Activated CD8-positive, alpha-beta memory T cell treated with anti-CD3 and anti-CD28 coated beads for 36 hours (primary cell): ENCODE data around the gene MEAK7. TPM values are rescaled to one million over a fixed set of nuclear protein-coding genes. Genes with fewer than 3 reads are reported as not detected.

Experiments used
- CTCF ChIA-PET: fragments of 350-600 bp; sonication (Branson Sonifier 250); formaldehyde crosslinking; loops from one replicate; lab custom pipeline; 2021; ENCODE audit warnings: antibody characterized with exemption; lab: Charles Lee
- POLR2A ChIA-PET: fragments of 350-600 bp; sonication (Branson Sonifier 250); formaldehyde crosslinking; loops from one replicate; lab custom pipeline; 2021; ENCODE audit warnings: antibody characterized with exemption; lab: Charles Lee
- total RNA-seq, 2 experiments: library from RNA; stranded (reverse); gene quantifications; one replicate each; pipeline ENCODE4 v1.2.3, GENCODE V29; 2021

MEAK7 gene
- total RNA-seq: 10 to 100 TPM in 1 of 2 experiments, 1 to 10 TPM in 1; 9.6 to 10.8 TPM

DNA sequence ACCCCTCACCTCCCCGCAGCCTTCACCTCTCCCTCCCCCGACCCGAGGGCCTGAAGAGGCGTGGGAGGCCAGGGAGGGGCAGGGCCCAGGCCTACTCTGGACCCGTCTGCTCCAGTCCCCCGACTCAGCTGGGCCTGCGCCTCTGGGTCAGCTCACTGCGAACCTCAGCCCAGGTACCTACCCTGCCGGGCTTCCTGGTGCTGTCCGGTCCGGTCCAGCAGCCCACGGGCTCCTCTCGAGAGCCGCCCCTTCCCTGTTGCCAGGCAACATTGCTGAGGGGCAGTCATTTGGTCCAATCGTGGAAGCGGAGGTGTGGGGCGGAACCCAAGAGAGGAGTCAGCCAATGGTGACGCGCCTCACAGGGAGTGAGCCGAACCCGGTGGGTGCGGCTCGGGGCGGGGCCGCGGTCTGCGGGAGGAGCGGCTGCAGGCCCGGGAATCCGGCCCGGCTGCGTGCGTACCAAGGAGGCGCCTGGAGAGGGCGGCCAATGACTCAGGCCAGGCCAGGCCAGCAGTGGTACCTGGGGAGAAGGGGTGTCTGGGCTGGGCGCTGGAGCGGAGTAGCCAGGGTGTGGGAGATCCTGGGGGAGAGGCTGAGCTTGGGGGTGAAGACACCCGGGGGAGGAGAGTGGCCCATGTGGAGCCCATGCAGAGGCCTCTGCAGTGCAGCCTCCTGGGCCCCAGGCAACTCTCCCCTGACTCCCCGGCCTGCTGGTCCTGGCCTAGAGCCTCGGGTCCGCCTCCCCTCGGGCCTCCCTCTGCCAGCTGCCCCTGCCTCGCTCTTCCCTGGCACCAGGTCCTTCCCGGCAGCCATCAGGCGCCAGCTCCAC lies at the start of gene MEAK7:
Gene MEAK7 (minus strand): TSS at position 240 of the 829 bp plus-strand sequence. CDS start 6,573 bp downstream, outside the sequence.
- CTCF ChIA-PET: interaction anchor here (0.6 to 4.1 kb wide), 12 partner anchors 10 to 459 kb away, joined by 3 to 20 read pairs (median 4); partner anchors contain the start of gene TAF1C
- POLR2A ChIA-PET: no interaction called here

DNA sequence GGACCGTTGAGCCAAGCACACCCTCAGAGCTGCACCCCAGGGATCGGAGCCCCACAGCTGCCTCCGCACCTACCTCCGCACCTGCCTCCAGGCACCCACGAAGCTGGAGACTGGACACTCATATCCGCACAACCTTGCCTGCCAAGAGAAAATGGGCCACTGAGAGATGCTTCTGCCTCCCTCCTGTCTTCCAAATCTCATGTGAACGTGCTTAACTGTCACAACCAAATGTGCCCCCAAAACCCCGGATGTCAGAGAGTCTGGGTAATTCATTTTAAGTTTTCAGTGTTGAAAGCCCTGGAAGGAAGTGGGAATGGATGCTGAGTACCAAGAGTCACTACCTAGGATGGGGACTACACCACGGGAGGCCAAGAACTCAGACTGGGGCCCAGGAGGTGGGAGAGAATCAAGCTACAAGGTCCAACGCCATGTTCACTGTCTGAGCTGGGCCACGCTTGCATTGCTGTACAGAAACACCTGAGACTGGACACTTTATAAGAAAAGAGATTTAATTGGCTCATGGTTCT lies 49.5 kb upstream of the MEAK7 start:
- ChIA-PET CTCF (interaction anchor here (0.8 to 1.9 kb wide), 8 partner anchors 35 to 146 kb away, joined by 3 to 9 read pairs (median 3); no protein-coding TSS in a partner anchor), POLR2A (interaction anchor here (0.6 to 5.4 kb wide), 7 partner anchors 18 to 45 kb away, joined by 3 to 43 read pairs (median 4); no protein-coding TSS in a partner anchor)

DNA sequence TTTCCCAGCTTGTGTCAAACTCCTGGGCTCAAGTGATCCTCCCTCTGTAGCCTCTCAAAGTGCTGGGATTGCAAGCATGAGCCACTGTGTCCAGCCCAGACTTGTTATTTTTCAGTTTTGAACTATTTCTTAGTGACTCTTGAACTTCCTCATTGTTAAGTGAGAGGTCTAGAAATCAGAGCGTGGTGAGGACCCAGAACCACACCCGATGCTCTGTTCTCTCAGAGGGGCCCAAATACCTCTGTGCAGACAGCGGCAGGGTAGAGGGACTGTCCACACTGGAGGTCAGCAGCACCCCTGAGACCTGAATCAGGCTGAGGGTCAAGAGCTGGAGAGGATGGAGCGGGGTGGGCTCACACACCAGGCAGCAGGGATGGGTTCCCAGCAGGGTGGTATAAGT lies 47.7 kb upstream of the MEAK7 start:
- ChIA-PET CTCF (interaction anchor here (0.6 to 2.1 kb wide), 8 partner anchors 26 to 70 kb away, joined by 3 to 11 read pairs (median 4); partner anchors contain the start of gene COTL1), POLR2A (interaction anchor here (0.6 to 5.4 kb wide), 4 partner anchors 42 to 64 kb away, joined by 3 to 43 read pairs (median 4); no protein-coding TSS in a partner anchor)

- POLR2A ChIA-PET: no interaction called here
- CTCF ChIA-PET: interaction anchor here (1.1 kb wide), 1 partner anchor 44 kb away, joined by 3 read pairs; no protein-coding TSS in a partner anchor
Observed at GRCh38 chr16:84550096-84550495, 45.6 kb upstream of the MEAK7 start.

GRCh38 chr16:84548971-84549844 lies 44.7 kb upstream of the MEAK7 start:
- ChIA-PET POLR2A (interaction anchor here (0.6 to 1.4 kb wide), 9 partner anchors 9 to 754 kb away, joined by 3 to 12 read pairs (median 8); partner anchors contain the start of gene KLHL36), CTCF (interaction anchor here (0.9 to 2.4 kb wide), 5 partner anchors 30 to 204 kb away, joined by 3 to 7 read pairs (median 4); no protein-coding TSS in a partner anchor)

DNA sequence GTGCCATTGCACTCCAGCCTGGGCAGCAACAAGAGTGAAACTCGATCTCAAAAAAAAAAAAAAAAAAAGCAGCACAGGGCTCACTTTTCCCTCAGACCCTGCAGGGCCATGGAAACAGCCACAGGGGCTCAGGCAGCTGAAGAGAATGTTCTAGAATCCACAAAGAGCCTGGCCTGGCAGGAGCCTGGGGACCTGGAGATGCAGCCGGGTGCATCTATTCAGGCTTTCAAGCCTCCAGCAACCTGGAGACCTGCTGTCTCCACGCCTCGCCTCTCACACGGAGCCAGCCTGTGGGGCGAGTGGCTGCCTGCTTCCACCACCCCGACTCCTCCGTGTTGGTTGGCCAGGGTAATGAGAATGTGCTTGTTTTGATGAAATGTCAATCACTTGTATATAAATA lies 44.0 kb upstream of the MEAK7 start:
- ChIA-PET CTCF (interaction anchor here (0.7 to 2.4 kb wide), 6 partner anchors 29 to 205 kb away, joined by 3 to 7 read pairs (median 4); no protein-coding TSS in a partner anchor), POLR2A (interaction anchor here (0.6 to 1.4 kb wide), 4 partner anchors 9 to 353 kb away, joined by 3 to 11 read pairs (median 5); no protein-coding TSS in a partner anchor)

- ChIA-PET CTCF (interaction anchor here (0.7 to 2.4 kb wide), 4 partner anchors 29 to 66 kb away, joined by 4 to 5 read pairs (median 4); no protein-coding TSS in a partner anchor), POLR2A (interaction anchor here (0.6 to 1.4 kb wide), 4 partner anchors 8 to 352 kb away, joined by 3 to 11 read pairs (median 5); no protein-coding TSS in a partner anchor)
Observed at GRCh38 chr16:84547546-84548061, 43.1 kb upstream of the MEAK7 start.

GRCh38 chr16:84546669-84547545 lies 42.4 kb upstream of the MEAK7 start:
- CTCF ChIA-PET: interaction anchor here (1.3 to 2.4 kb wide), 2 partner anchors 28 to 29 kb away, joined by 4 to 5 read pairs; no protein-coding TSS in a partner anchor
- POLR2A ChIA-PET: no interaction called here

GRCh38 chr16:84545114-84545737 lies 40.8 kb upstream of the MEAK7 start:
- POLR2A ChIA-PET: no interaction called here
- CTCF ChIA-PET: interaction anchor here (0.6 to 1.2 kb wide), 2 partner anchors 66 to 74 kb away, joined by 3 read pairs; no protein-coding TSS in a partner anchor

DNA sequence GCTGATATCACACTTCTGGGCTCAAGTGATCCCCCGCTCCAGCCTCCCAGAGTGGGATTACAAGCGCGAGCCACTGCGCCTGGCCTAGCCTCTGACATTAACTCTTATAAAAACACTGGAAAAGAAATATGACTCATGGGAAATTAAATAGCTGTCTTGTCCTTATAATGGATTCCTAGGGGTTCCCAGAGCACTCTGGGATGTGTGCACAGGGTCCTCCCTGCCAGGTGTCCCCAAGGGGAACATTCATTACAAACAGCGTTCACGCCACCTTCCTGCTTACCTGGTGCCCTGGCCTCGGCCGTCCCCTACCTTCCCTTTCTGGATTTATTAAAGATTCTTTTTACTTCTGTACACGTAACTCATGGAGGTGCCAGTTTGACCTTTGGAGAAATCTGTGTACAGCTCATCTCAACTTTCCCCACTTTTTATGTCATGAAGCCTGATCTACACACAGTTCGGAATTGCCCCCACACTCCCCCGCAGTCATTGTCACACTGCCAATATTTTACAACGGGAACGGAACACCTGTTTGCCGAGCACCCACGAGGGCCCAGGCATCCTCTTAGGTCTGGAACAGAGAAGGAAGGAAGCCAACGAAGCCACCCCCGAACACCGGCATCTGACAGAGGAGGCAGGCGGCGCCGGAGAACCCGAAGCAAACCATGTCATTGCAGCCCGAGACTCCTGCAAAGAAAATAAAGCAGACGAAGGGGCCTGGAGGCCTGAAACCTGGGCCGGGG lies 39.7 kb upstream of the MEAK7 start:
- ChIA-PET POLR2A (no interaction called here), CTCF (interaction anchor here (1.2 kb wide), 1 partner anchor 25 kb away, joined by 3 read pairs; no protein-coding TSS in a partner anchor)

DNA sequence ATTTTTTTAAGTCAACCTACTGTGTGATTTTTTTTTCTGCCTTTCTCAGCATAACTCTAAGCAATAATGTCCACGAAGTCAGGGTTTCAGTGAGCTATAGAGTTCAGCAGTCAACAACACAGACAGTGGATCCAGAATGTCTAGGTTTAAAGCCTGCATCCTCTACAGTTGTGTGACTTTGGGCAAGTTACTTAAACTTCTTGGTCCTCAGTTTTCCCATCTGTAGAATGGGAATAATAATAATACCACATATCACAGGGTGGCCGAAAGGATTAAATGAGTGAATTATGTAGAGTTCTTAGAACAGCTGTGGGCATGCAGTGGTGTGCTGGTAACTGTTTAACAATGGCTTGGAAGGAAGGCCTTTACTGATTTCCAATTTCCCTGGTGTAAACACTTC lies 38.8 kb upstream of the MEAK7 start:
- ChIA-PET POLR2A (no interaction called here), CTCF (interaction anchor here (0.6 to 1.2 kb wide), 2 partner anchors 24 to 69 kb away, joined by 3 read pairs; no protein-coding TSS in a partner anchor)

DNA sequence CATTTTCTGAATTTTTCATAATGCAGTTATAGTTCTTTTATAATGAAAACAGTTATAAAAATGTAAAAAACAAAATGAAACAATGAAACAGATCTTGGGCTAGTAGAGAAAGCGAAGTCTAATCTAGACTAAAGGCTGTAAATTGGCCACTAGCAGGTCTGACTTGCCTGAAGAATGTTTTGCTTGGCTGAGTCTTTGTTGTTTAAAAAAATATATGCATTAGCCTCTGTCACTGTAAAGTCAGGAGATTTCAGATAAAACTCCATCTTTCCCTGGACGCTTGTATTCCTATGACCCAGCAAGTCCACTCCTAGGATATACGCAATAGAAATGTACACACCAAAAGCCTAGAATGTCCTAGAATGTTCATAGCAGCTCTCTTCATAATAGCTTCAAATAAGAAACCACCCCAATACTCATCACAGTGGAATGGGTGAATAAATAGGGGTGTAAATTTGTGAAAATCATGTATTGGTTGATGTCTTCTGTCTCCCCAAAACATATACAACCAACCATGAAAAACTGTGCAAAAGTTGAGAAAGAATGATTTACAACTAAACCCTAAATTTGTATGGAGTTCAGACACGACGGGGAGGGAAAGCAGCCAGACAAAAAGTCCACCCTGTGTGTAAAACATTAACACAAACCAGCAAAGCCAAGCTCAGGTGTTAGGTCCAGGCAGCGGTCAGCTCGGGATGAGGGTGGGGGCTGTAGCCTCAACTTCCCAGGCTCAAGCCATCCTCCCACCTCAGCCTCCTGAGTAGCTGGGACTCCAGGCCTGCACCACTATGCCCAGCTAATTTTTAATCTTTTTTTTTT lies 37.7 kb upstream of the MEAK7 start:
- ChIA-PET CTCF (interaction anchor here (0.6 kb wide), 1 partner anchor 70 kb away, joined by 3 read pairs; no protein-coding TSS in a partner anchor), POLR2A (no interaction called here)

- POLR2A ChIA-PET: interaction anchor here (0.6 to 1.4 kb wide), 2 partner anchors 16 to 76 kb away, joined by 3 to 4 read pairs; no protein-coding TSS in a partner anchor
- CTCF ChIA-PET: interaction anchor here (1.1 to 1.4 kb wide), 2 partner anchors 13 to 29 kb away, joined by 3 to 8 read pairs; no protein-coding TSS in a partner anchor
Observed at GRCh38 chr16:84540194-84540593, 35.7 kb upstream of the MEAK7 start.

GRCh38 chr16:84538222-84538840 lies 33.9 kb upstream of the MEAK7 start:
- ChIA-PET POLR2A (no interaction called here), CTCF (interaction anchor here (0.5 kb wide), 1 partner anchor 54 kb away, joined by 3 read pairs; no protein-coding TSS in a partner anchor)
